Renal cortex interstitium (tissue), 3 donors: ENCODE measurements around the gene SLC26A3. TPM values are rescaled to one million over a fixed set of nuclear protein-coding genes. Genes with fewer than 3 reads are reported as not detected.

Source experiments
- polyA plus RNA-seq, 3 donors: library from polyadenylated mRNA; unstranded; fragments of 120-200 nt; gene quantifications; one replicate each; pipeline ENCODE4 v1.2.1, GENCODE V29; 2013; ENCODE audit not compliant: insufficient read length in 3 of 3

SLC26A3 gene
- polyA plus RNA-seq, 3 donors: 0.22 to 0.62 (median 0.39) TPM

Other genes starting within 250 kb of the SLC26A3 start
- 10 to 100 TPM; 31.0 to 36.7 (median 35.6) TPM for gene COG5, start 239.3 kb downstream of the SLC26A3 start, polyA plus RNA-seq
- 10 to 100 TPM; 14.5 to 22.4 (median 17.2) TPM for gene DUS4L, start 239.3 kb downstream of the SLC26A3 start, polyA plus RNA-seq
- 10 to 100 TPM; 47.9 to 55.6 (median 51.3) TPM for gene BCAP29, start 223.0 kb downstream of the SLC26A3 start, polyA plus RNA-seq
- gene SLC26A4, start 142.4 kb downstream of the SLC26A3 start, polyA plus RNA-seq: 1 to 10 TPM; 1.6 to 5.7 (median 2.1) TPM
- 10 to 100 TPM; 27.8 to 34.6 (median 30.5) TPM for gene CBLL1, start 59.1 kb downstream of the SLC26A3 start, polyA plus RNA-seq
- gene DLD, start 88.0 kb upstream of the SLC26A3 start, polyA plus RNA-seq: 100 to 1,000 TPM; 106 to 125 (median 118) TPM
- gene LAMB1, start 199.9 kb upstream of the SLC26A3 start, polyA plus RNA-seq: 100 to 1,000 TPM; 622 to 760 (median 744) TPM